CD4-positive, alpha-beta T cell treated with Interleukin-17A for 4 hours (primary cell): ENCODE measurements around the gene RER1.

Experiments
- DNase-seq: peaks from one replicate; pipeline ENCODE4 v3.0.0-alpha.2; 2020; ENCODE audit warnings: mixed read lengths

The RER1 gene

GRCh38 chr1:2354511-2355372 lies 36.9 kb upstream of the RER1 start:
- DNase-seq: no peak

- no peak for DNase-seq
Observed at GRCh38 chr1:2355373-2356261, 36.0 kb upstream of the RER1 start.

- DNase-seq: no peak
Observed at GRCh38 chr1:2356401-2356800, 35.2 kb upstream of the RER1 start.

- DNase-seq: no peak
Observed at GRCh38 chr1:2356911-2357845, 34.5 kb upstream of the RER1 start.

- DNase-seq: no peak
Observed at GRCh38 chr1:2358072-2358471, 33.6 kb upstream of the RER1 start.

- no peak for DNase-seq
Observed at GRCh38 chr1:2358651-2359640, 32.7 kb upstream of the RER1 start.

GRCh38 chr1:2360588-2361364 lies 30.9 kb upstream of the RER1 start:
- DNase-seq: no peak

- DNase-seq: no peak
Observed at GRCh38 chr1:2363847-2364513, 27.7 kb upstream of the RER1 start.

- DNase-seq: no peak
Observed at GRCh38 chr1:2368053-2368744, 23.4 kb upstream of the RER1 start.

- DNase-seq: no peak
Observed at GRCh38 chr1:2372551-2373490, 18.8 kb upstream of the RER1 start.

GRCh38 chr1:2373551-2374251 lies 17.9 kb upstream of the RER1 start:
- no peak for DNase-seq

GRCh38 chr1:2374252-2375155 lies 17.1 kb upstream of the RER1 start:
- no peak for DNase-seq

GRCh38 chr1:2375246-2375922 lies 16.3 kb upstream of the RER1 start:
- no peak for DNase-seq

- no peak for DNase-seq
Observed at GRCh38 chr1:2375923-2376260, 15.7 kb upstream of the RER1 start.

- no peak for DNase-seq
Observed at GRCh38 chr1:2376261-2376741, 15.3 kb upstream of the RER1 start.
